ENCODE measurements around the gene DENND1B. TPM values are rescaled to one million over a fixed set of nuclear protein-coding genes. Genes with fewer than 3 reads are reported as not detected.
A peak's percentile ranks its signal among the peaks of the same experiment; 100 is the strongest.
"Not testable (repeated sequence)": the region's sequence is repeated elsewhere in the genome, so short reads cannot be mapped to it uniquely, and the experiment has no call there.

Gene DENND1B
- polyA plus RNA-seq, 4 donors = 11.2 to 14.6 (median 14.0) TPM

GRCh38 chr1:197752652-197753164, 22.6 kb downstream of the DENND1B start:
- not testable (repeated sequence) for DNase-seq (ENCODE audit: low read depth in 4 of 4, low spot score in 3 of 4)

GRCh38 chr1:197750366-197750765, 24.9 kb downstream of the DENND1B start:
- DNase-seq (ENCODE audit: low read depth in 4 of 4, low spot score in 3 of 4) = no peak

GRCh38 chr1:197745911-197746310, 29.4 kb downstream of the DENND1B start:
- no peak for DNase-seq (ENCODE audit: low read depth in 4 of 4, low spot score in 3 of 4)

GRCh38 chr1:197744979-197745378, 30.3 kb downstream of the DENND1B start:
- DNase-seq (ENCODE audit: low read depth in 4 of 4, low spot score in 3 of 4) = no peak

- no peak for DNase-seq (ENCODE audit: low read depth in 4 of 4, low spot score in 3 of 4)
Measured at GRCh38 chr1:197743578-197743977, 31.7 kb downstream of the DENND1B start.

- no peak for DNase-seq (ENCODE audit: low read depth in 4 of 4, low spot score in 3 of 4)
Measured at GRCh38 chr1:197740992-197741391, 34.3 kb downstream of the DENND1B start.

GRCh38 chr1:197738927-197739326, 36.4 kb downstream of the DENND1B start:
- DNase-seq (ENCODE audit: low read depth in 4 of 4, low spot score in 3 of 4) = no peak

- no peak for DNase-seq (ENCODE audit: low read depth in 4 of 4, low spot score in 3 of 4)
Measured at GRCh38 chr1:197737916-197738315, 37.4 kb downstream of the DENND1B start.

- DNase-seq (ENCODE audit: low read depth in 4 of 4, low spot score in 3 of 4) = no peak
Measured at GRCh38 chr1:197736685-197737084, 38.6 kb downstream of the DENND1B start.

- DNase-seq (ENCODE audit: low read depth in 4 of 4, low spot score in 3 of 4) = no peak
Measured at GRCh38 chr1:197735461-197735860, 39.8 kb downstream of the DENND1B start.

GRCh38 chr1:197733324-197733723, 42.0 kb downstream of the DENND1B start:
- no peak for DNase-seq (ENCODE audit: low read depth in 4 of 4, low spot score in 3 of 4)

GRCh38 chr1:197732187-197732586, 43.1 kb downstream of the DENND1B start:
- DNase-seq (ENCODE audit: low read depth in 4 of 4, low spot score in 3 of 4) = no peak

- DNase-seq (ENCODE audit: low read depth in 4 of 4, low spot score in 3 of 4) = no peak
Measured at GRCh38 chr1:197731449-197731848, 43.8 kb downstream of the DENND1B start.

- DNase-seq (ENCODE audit: low read depth in 4 of 4, low spot score in 3 of 4) = no peak
Measured at GRCh38 chr1:197725976-197726375, 49.3 kb downstream of the DENND1B start.

- peak in 1 of 4 donors; percentile 5 for DNase-seq (ENCODE audit: low read depth in 4 of 4, low spot score in 3 of 4)
Measured at GRCh38 chr1:197725044-197725443, 50.2 kb downstream of the DENND1B start.

GRCh38 chr1:197715806-197716205, 59.5 kb downstream of the DENND1B start:
- no peak for DNase-seq (ENCODE audit: low read depth in 4 of 4, low spot score in 3 of 4)

GRCh38 chr1:197706601-197707000, 68.7 kb downstream of the DENND1B start:
- no peak for DNase-seq (ENCODE audit: low read depth in 4 of 4, low spot score in 3 of 4)

- no peak for DNase-seq (ENCODE audit: low read depth in 4 of 4, low spot score in 3 of 4)
Measured at GRCh38 chr1:197705941-197706340, 69.3 kb downstream of the DENND1B start.

- not testable (repeated sequence) for DNase-seq (ENCODE audit: low read depth in 4 of 4, low spot score in 3 of 4)
Measured at GRCh38 chr1:197700688-197701087, 74.6 kb downstream of the DENND1B start.

- DNase-seq (ENCODE audit: low read depth in 4 of 4, low spot score in 3 of 4) = no peak
Measured at GRCh38 chr1:197696372-197696771, 78.9 kb downstream of the DENND1B start.

GRCh38 chr1:197695961-197696360, 79.3 kb downstream of the DENND1B start:
- DNase-seq (ENCODE audit: low read depth in 4 of 4, low spot score in 3 of 4) = no peak

GRCh38 chr1:197692965-197693364, 82.3 kb downstream of the DENND1B start:
- DNase-seq (ENCODE audit: low read depth in 4 of 4, low spot score in 3 of 4) = no peak

GRCh38 chr1:197691816-197692215, 83.5 kb downstream of the DENND1B start:
- DNase-seq (ENCODE audit: low read depth in 4 of 4, low spot score in 3 of 4) = no peak
